Neural progenitor cell (in vitro differentiated cells): ENCODE measurements around the gene WWOX. TPM values are rescaled to one million over a fixed set of nuclear protein-coding genes. Genes with fewer than 3 reads are reported as not detected.

Source experiments
- DNase-seq: peaks from one replicate; pipeline ENCODE4 v3.0.0-alpha.2; 2016; ENCODE audit warnings: low spot score
- H2AFZ ChIP-seq: fragments of 200-600 bp; sonication (generic); replicated peaks from 2 replicates; pipeline ENCODE4 v1.6.1; 2016; ENCODE audit warnings: antibody characterized with exemption
- H3F3A ChIP-seq: fragments of 200-600 bp; sonication (generic); 2 replicates; pipeline ENCODE4 v1.6.1; 2016; ENCODE audit warnings: antibody characterized with exemption, low read depth
- H3K27ac ChIP-seq: fragments of 200-600 bp; sonication (generic); 2 replicates; pipeline ENCODE4 v1.5.1; 2016; ENCODE audit warnings: mild to moderate bottlenecking
- H3K27me3 ChIP-seq: fragments of 200-600 bp; sonication (generic); 2 replicates; pipeline ENCODE4 v1.6.1; 2016; ENCODE audit warnings: mild to moderate bottlenecking, moderate library complexity
- H3K36me3 ChIP-seq: fragments of 200-600 bp; sonication (generic); 2 replicates; pipeline ENCODE4 v1.5.1; 2016
- H3K4me1 ChIP-seq: fragments of 200-600 bp; sonication (generic); 2 replicates; pipeline ENCODE4 v1.6.1; 2016; ENCODE audit warnings: mixed run types
- H3K4me2 ChIP-seq: fragments of 200-600 bp; sonication (generic); 2 replicates; pipeline ENCODE4 v1.6.1; 2016
- H3K4me3 ChIP-seq: fragments of 200-600 bp; sonication (generic); 2 replicates; pipeline ENCODE4 v1.5.1; 2016
- H3K79me2 ChIP-seq: fragments of 200-600 bp; sonication (generic); 2 replicates; pipeline ENCODE4 v1.6.1; 2016; ENCODE audit warnings: low read depth
- H3K9ac ChIP-seq: fragments of 200-600 bp; sonication (generic); 2 replicates; pipeline ENCODE4 v1.6.1; 2016
- H3K9me3 ChIP-seq: fragments of 200-600 bp; sonication (generic); 2 replicates; pipeline ENCODE4 v1.5.1; 2016; ENCODE audit warnings: low read depth
- H4K20me1 ChIP-seq: fragments of 200-600 bp; sonication (generic); 2 replicates; pipeline ENCODE4 v1.6.1; 2016; ENCODE audit warnings: low read depth
- H3K27ac Mint-ChIP-seq: 3 replicates; pipeline ENCODE4 v1.8.0; 2021; ENCODE audit warnings: mixed read lengths
- H3K27me3 Mint-ChIP-seq: 2 replicates; pipeline ENCODE4 v1.8.0; 2022; ENCODE audit warnings: low read depth, mild to moderate bottlenecking, inconsistent platforms, moderate library complexity, mixed read lengths; ENCODE audit not compliant: insufficient read depth
- H3K36me3 Mint-ChIP-seq: 3 replicates; pipeline ENCODE4 v1.8.0; 2021; ENCODE audit warnings: mixed read lengths
- H3K4me1 Mint-ChIP-seq: 3 replicates; pipeline ENCODE4 v1.8.0; 2021; ENCODE audit warnings: mixed read lengths
- H3K4me3 Mint-ChIP-seq: 3 replicates; pipeline ENCODE4 v1.8.0; 2021; ENCODE audit warnings: mild to moderate bottlenecking, moderate library complexity, mixed read lengths
- H3K9me3 Mint-ChIP-seq: 3 replicates; pipeline ENCODE4 v1.8.0; 2020; ENCODE audit warnings: mixed read lengths
- EZH2 ChIP-seq: fragments of 200-600 bp; sonication (generic); IDR thresholded peaks from 2 replicates; pipeline ENCODE4 v1.6.1; 2017; ENCODE audit warnings: antibody characterized with exemption, mild to moderate bottlenecking, moderate library complexity
- EZH2phosphoT487 ChIP-seq: fragments of 200-600 bp; sonication (generic); IDR thresholded peaks from 2 replicates; pipeline ENCODE4 v1.6.1; 2017; ENCODE audit warnings: antibody characterized with exemption
- total RNA-seq: library from RNA; depleted of rRNA; stranded (reverse); fragments of >200 nt; gene quantifications from 2 replicates; pipeline ENCODE4 v1.2.3, GENCODE V29; 2015; ENCODE audit warnings: low replicate concordance
- TF ChIP-seq, protein P1 (sequence below): fragments of 200-600 bp; sonication (generic); IDR thresholded peaks from 2 replicates; pipeline ENCODE4 v1.5.1; 2017; ENCODE audit warnings: antibody characterized with exemption, mild to moderate bottlenecking

WWOX gene
- total RNA-seq, 1 donor from 2014 or later = 63.7 TPM

DNA sequence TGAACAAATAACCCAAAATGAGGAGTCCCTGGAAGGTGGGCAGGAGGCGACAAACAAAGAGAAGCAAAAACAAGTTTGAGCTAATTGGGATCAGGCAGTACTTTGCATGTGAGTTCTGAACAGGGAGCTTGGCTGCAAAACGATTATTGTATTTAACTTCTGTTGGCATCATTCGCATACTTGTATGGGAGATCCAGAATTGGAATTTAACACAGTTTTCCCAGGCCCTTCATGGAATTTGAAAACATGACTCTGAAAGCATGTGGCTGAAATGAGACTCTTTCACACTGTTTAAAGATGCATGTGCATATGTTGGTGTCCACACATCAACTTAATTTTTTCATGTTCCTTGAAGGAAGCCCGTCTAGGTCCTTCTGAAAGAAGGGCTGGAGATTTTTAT lies 674.3 kb downstream of the WWOX start:
- Histone ChIP-seq H3F3A (peaks cover 2% of the 10 kb centered on the region), H3K27ac (no peak overlapping the region), H3K9ac (no peak overlapping the region), H3K36me3 (no peaks in the 10 kb centered on the region), H2AFZ (no peak overlapping the region), H3K27me3 (no peaks in the 10 kb centered on the region), H3K9me3 (no peaks in the 10 kb centered on the region), H3K79me2 (no peaks in the 10 kb centered on the region), H3K4me3 (no peak overlapping the region), H3K4me1 (peaks cover 11% of the 10 kb centered on the region), H4K20me1 (no peaks in the 10 kb centered on the region), H3K4me2 (no peak overlapping the region)
- H3K27me3 Mint-ChIP-seq = peaks cover 2% of the 10 kb centered on the region
- no peak overlapping the region for H3K4me3 Mint-ChIP-seq
- peaks cover 3% of the 10 kb centered on the region for H3K4me1 Mint-ChIP-seq
- no peak overlapping the region for H3K27ac Mint-ChIP-seq
- TF ChIP-seq EZH2phosphoT487 = no peak
- TF ChIP-seq, protein P1, sequence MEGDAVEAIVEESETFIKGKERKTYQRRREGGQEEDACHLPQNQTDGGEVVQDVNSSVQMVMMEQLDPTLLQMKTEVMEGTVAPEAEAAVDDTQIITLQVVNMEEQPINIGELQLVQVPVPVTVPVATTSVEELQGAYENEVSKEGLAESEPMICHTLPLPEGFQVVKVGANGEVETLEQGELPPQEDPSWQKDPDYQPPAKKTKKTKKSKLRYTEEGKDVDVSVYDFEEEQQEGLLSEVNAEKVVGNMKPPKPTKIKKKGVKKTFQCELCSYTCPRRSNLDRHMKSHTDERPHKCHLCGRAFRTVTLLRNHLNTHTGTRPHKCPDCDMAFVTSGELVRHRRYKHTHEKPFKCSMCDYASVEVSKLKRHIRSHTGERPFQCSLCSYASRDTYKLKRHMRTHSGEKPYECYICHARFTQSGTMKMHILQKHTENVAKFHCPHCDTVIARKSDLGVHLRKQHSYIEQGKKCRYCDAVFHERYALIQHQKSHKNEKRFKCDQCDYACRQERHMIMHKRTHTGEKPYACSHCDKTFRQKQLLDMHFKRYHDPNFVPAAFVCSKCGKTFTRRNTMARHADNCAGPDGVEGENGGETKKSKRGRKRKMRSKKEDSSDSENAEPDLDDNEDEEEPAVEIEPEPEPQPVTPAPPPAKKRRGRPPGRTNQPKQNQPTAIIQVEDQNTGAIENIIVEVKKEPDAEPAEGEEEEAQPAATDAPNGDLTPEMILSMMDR = no peak
- no peak for TF ChIP-seq EZH2
- peaks cover 2% of the 10 kb centered on the region for H3K9me3 Mint-ChIP-seq
- DNase-seq = no peak
- H3K36me3 Mint-ChIP-seq = no peaks in the 10 kb centered on the region

DNA sequence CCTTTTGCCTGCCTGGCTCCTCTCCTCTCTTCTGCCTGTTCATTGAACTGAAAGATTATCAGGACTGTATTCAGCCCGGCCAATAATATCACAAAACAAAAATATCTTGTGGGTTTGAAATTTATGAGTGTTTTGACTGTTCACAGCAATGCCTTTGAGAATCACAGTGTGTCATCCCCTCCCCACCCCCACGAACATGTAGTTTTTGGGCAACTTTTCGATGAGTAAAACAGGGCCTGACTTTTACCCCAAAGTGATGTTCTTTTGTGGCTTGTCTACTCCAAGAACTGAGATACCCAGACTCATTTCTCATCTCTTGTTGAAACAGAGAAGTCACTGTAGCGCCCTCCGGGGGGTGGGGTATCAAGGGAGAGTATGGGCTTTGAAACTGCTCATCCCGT lies 675.7 kb downstream of the WWOX start:
- Histone ChIP-seq H3F3A (no peaks in the 10 kb centered on the region), H3K4me3 (no peak overlapping the region), H3K27me3 (no peaks in the 10 kb centered on the region), H3K27ac (no peak overlapping the region), H3K79me2 (no peaks in the 10 kb centered on the region), H4K20me1 (no peaks in the 10 kb centered on the region), H3K36me3 (no peaks in the 10 kb centered on the region), H3K9ac (no peak overlapping the region), H3K4me1 (peaks cover 6% of the 10 kb centered on the region), H2AFZ (no peak overlapping the region), H3K9me3 (no peaks in the 10 kb centered on the region), H3K4me2 (no peak overlapping the region)
- H3K4me1 Mint-ChIP-seq = no peaks in the 10 kb centered on the region
- H3K27ac Mint-ChIP-seq = no peak overlapping the region
- no peak for DNase-seq
- peaks cover 2% of the 10 kb centered on the region for H3K9me3 Mint-ChIP-seq
- no peak overlapping the region for H3K4me3 Mint-ChIP-seq
- TF ChIP-seq, protein P1 = no peak
- TF ChIP-seq EZH2 (no peak), EZH2phosphoT487 (no peak)
- peaks cover 2% of the 10 kb centered on the region for H3K27me3 Mint-ChIP-seq
- no peaks in the 10 kb centered on the region for H3K36me3 Mint-ChIP-seq

DNA sequence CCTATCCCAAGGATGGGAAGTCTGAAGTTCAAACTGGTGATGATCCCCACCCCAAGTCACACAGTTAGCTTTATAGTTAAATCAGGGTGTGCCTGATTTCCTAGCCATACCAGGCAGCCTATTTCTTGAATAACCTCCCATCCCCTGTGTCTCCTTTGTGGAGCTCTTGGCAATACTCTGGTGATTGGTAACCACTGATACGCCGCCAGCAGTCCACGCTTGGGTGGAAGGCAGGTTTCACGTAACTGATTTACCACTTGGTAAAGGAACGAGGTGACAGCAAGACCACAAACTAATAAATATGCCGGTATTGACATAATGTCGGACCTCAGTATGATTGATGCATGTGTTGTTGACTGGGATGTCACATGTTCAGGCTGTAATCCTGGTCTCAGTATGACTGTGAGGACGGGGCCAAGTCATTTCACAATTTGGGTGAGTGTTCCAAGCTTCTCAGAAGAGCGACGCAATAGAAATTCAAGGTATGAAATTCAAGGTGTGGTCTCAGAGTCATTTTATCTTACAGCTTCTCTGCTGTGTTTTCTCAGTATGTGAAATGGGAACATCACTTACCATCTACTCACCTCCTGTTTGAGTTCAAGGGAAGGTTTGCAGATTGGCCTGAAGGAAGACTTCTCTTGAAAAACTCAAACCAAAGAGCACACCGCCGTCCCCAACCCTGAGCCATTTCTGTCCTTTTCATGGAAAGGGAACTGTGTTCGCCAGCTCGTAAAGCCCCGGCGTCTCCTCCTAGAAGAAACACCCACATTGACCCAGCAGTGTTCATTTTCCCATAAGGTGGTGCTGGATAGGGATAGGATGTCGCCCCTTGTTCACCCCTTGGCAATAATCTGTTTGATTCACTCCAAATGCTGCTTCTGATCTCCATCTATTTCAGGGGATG lies 678.9 kb downstream of the WWOX start:
- DNase-seq = no peak
- Histone ChIP-seq H3F3A (no peaks in the 10 kb centered on the region), H3K4me1 (peaks cover 10% of the 10 kb centered on the region), H3K27me3 (no peaks in the 10 kb centered on the region), H2AFZ (no peak overlapping the region), H3K36me3 (no peaks in the 10 kb centered on the region), H3K79me2 (no peaks in the 10 kb centered on the region), H4K20me1 (no peaks in the 10 kb centered on the region), H3K4me2 (no peak overlapping the region), H3K4me3 (no peak overlapping the region), H3K9me3 (no peaks in the 10 kb centered on the region), H3K9ac (no peak overlapping the region), H3K27ac (no peak overlapping the region)
- Mint-ChIP-seq H3K27ac (peak overlapping the region; percentile 15), H3K27me3 (peaks cover 2% of the 10 kb centered on the region), H3K4me1 (no peaks in the 10 kb centered on the region), H3K36me3 (no peaks in the 10 kb centered on the region), H3K9me3 (no peaks in the 10 kb centered on the region), H3K4me3 (no peak overlapping the region)
- no peak for TF ChIP-seq EZH2phosphoT487
- TF ChIP-seq EZH2 = no peak
- TF ChIP-seq, protein P1 = no peak
